ENCODE results near the gene GOLGA6L4.
"Not testable (repeated sequence)": the region's sequence is repeated elsewhere in the genome, so short reads cannot be mapped to it uniquely, and the experiment has no call there.

GOLGA6L4 gene

GRCh38 chr15:84235573-84235972 lies at the start of gene GOLGA6L4:
Gene GOLGA6L4, plus strand, starts transcription at chr15:84235773. Its CDS starts 62 bp downstream, at chr15:84235835.
- not testable (repeated sequence) for DNase-seq

GRCh38 chr15:84192982-84193381 lies 42.6 kb upstream of the GOLGA6L4 start:
- not testable (repeated sequence) for DNase-seq

- DNase-seq, result not testable (repeated sequence)
Measured at GRCh38 chr15:84195603-84196002, 40.0 kb upstream of the GOLGA6L4 start.

- not testable (repeated sequence) for DNase-seq
Measured at GRCh38 chr15:84196530-84197188, 38.9 kb upstream of the GOLGA6L4 start.

GRCh38 chr15:84199865-84200264 lies 35.7 kb upstream of the GOLGA6L4 start:
- not testable (repeated sequence) for DNase-seq

- not testable (repeated sequence) for DNase-seq
Measured at GRCh38 chr15:84246441-84246840, 10.9 kb downstream of the GOLGA6L4 start.
